Activated effector memory CD4-positive, alpha-beta T cell treated with anti-CD3 and anti-CD28 coated beads, Interleukin-2, amount 50 U/mL, for 16 hours (primary cell): ENCODE measurements around the gene PITX1.

Experiments
- DNase-seq: peaks from one replicate; pipeline ENCODE4 v3.0.0-alpha.2; 2020

Gene PITX1

DNA sequence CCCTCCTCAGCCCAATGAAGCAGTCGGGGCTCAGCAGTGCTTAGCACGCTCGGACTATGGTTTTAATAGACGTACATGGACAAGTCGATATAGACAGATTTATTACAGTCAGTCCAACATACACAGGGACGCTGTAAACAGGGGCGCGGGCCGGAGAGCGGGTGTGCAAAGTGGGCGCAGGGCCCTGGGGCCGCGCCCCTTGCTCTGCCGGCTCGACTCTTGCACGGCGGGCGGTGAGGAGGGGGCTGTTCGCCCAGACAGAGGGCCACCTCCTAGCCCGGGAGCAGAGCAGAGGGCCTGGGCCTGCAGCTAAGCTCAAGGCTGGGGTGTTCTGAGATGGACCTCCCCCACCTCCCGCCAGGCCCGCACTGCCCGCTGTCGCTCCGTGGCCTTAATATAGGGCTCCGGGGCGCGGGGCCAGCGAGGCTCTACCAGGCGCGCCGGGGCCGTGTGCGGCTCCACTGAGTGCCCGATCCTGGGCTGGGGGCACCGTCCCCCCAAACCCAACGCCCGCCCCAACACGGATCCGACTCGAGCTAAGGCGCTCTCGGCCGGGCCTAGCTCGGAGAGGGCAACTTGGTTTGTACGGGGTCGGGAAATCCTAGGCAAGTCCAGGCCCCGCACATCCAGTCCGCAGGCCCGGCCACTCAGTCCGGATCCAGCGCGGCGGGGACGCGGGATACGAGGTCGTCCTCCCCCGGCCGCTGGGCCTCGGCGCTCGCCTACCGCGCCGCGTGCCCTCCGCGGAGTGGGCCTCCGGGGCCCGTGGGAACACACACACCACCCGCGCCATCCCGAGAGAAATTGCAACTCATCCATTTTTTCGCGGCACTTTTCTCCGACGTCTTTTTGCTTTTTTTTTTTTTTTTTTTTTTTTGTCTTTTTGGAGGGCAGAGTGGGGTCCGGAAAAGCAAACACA is 6.1 kb downstream of the PITX1 start:
- DNase-seq: no peak

DNA sequence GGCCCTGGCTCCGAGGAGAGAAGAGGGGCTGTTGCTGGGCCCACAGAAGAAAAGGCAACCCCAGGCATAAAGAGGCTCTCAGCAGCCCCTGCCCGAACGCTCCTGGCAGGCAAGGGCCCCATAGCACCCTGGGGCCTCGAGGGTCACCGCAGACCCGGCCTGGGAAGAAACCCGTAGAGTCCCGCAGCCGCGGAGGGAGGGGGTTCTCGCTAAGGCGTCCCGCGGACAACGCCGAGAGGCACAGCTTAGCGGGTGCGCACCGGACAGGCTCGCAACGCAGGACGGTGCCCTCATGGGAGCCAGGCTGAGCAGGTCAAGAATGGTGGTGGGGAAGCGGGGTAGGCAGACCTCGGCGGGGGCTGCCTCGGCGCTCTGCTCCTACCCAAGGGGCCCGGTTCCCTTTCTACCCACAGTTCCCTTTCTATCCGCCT is 6.7 kb downstream of the PITX1 start:
- no peak for DNase-seq

DNA sequence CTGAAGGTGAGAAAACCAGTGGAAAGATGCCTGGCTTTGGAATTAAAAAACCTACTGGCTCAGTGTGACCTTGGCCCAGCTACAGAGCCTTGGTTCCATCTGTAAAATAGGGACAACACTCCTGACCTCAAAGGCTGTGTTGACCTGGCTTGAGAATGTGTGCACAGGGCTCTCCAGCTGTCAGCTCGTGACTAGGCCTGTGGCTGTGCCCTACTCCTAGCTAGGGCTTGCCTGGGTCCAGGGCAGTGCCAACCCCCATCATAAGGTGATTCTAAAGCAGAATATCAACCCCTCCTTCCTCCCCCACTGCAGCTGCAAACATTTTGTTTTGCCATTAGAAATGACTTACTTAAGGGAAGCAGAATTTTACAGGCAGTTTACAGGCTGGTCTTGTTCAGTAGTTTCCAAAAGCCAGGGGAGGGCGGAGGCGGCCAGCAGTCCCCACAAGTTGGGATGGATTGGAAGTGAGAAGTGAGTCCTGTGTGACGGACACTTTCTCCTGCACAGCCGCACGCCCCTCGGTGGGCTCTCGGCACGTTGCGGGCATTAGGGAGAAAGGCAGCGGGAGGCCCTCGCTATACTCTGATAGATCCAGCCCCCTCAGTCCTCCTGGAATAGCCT is 7.3 kb downstream of the PITX1 start:
- DNase-seq: no peak

DNA sequence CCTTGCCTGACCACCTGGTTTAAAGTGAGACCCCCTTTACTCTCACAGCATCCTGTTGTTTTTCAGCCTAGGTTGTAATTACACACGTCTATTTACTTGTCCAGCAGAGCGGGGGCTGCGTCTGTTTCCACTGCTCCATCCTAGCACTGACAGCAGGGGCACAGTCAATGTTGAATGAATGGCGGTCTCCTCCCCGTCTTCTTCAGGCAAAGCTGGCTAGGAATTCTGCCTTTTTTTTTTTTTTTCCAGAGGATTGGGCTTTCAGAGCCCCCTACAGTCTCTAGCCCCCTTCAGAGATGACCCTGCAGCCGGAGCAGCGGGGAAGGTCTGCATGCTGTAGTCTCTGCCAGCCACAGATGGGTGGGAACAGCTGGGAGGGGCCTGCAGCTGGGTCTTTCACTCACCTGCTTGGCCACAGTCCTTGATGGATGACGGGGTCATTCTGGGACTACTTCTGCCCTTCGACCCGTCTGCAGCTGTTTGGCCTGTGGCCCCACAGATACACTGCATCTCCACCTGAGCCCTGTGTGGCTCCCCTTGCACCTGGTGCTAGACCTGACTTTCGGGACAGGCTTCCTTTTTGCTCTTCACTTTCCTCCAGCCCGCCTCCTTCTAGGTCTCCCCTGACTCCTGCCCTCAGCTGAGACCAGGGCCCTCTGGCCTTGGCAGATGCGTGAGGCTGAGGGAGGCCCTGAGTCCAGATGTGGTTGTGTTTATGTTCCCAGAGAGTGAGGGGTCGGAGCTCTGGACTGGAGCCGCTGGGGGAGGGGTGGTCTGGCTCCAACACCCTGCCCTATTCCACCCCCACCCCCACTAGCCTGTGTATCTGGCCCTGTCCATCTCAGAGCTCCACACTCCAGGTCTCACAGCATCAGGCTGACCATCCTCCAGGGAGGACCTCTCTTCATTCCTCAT is 8.0 kb downstream of the PITX1 start:
- no peak for DNase-seq

DNA sequence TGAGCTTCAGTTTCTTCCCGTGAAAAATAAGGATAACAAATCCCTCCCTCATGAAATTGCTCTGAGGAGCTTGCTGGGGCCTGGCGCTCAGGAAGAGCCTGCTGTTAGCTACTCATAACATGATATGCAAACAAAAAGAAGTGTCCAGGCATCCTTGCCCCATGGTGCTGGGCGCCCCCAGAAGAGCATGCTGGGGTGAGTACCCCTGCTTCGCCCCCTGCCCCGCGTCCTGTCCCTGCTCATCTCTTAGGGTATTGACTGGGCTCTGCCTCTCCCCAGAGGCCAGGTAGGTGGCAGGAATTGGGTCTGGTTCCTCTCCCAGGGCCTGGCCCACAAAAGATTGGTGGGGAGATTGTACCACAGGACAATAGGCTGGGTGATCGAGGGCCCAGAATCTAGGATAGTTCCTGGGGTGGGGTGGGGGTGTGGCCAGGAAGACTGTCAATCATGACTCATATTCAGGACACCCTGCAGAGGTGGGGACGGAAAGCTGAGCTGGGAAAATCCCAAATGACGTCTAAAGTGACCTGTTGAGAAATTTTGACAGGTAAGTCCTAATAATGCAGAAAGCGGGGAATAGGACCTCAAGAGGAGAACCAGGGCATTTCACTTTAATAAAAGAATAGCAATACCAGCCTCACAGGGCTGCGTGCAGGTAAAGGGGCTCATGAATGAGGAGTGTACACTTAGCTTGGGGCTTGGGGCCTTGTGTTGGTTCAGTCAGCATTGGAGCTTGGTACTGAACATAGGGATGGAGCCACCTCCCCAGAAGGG is 8.9 kb downstream of the PITX1 start:
- no peak for DNase-seq

DNA sequence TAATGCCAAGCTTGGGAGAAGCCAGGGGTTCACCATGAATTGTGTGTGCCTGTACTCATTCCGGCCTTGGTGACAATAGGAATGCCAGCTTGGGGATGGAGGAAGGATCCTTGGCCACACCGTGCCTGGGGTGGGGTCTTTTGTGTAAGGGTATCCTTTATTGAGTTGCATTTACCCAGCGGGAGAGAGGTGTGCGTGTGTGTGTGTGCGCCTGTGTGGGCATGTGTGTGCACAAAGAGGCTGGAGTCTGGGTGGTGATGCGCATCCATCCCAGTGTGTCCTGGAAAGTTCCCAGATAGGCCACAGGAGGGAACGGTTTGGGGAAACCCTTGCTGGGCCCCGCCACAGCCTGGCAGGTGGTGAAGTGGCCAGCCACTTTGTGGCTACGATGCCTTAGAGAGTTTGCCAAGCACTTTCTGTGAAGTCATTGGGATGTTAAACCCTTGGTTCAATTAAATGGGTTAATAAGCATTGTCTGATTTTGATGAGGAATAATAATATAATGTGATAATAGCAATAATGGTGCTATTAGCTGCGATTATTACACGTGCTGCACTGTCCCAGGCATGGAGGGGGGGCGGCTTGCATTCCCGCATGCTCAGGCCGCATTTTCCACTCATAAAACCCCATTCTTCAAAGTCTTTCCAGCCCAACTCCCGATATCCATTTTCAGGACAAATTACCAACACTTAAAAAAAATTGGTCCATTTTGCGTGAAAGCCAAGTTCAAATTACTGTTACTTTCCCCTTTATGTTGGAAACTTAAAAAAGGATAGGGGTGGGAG is 13.7 kb downstream of the PITX1 start:
- DNase-seq: peak; percentile 53

DNA sequence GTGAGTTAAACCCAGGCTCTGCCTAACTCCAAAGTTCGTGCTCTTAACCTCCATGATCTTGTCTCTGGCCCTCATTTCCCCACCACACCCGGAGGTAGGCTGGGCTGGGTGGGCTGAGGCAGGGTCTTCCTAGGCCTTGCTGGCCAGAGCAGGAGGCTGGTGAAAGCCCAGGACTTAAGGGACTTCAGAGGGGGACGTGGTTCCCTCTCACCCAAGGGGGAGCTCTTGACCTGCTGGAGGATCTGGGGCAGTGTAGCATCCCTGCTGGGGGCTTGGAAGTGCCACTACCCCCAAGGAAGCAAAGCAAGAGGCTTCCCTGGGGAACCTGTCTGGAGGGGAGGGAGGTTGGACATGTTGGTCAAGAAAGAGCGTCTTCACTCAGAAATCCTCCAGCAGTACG is 14.7 kb downstream of the PITX1 start:
- peak; percentile 54 for DNase-seq

DNA sequence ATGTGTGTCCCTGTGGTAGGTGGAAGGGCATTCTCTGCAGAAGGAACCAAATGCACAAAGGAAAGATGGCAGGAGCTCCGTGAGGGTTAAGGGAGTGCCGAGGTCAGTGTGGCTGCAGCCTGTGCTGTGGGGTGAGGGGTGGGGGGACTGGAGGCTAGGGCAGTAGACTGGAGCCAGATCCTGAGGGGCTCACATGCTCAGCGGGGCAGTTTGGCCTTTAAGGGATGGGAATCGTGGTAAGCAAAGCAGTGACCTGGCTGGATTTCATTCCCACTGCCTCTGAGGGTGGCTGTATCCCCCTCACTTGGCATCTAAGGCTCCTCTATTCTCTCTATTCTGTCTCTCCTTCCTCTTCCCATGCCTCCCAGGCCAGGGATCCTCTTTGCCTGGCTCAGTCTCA is 15.6 kb downstream of the PITX1 start:
- DNase-seq: peak; percentile 8

DNA sequence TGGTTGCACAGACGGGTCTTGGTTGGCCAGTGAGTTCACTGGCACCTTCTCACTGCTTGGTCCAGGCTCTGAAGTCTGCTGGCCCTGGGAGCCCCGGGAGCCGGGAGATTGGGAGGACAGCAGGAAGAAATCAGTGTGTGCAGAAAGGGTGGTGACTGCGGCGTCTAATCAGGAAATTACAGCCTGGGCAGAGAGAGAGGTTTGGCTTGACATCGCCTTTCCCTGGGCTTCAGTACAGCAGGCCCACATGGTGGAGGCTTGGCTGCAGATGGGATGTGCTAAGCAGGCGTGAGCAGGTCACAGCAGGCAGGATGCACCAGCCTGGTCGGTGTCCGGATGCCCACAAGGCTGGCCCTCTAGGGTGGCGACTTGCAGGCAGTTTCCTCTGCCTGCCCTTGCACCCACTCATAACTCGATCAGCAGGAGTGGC is 17.2 kb downstream of the PITX1 start:
- peak; percentile 36 for DNase-seq

DNA sequence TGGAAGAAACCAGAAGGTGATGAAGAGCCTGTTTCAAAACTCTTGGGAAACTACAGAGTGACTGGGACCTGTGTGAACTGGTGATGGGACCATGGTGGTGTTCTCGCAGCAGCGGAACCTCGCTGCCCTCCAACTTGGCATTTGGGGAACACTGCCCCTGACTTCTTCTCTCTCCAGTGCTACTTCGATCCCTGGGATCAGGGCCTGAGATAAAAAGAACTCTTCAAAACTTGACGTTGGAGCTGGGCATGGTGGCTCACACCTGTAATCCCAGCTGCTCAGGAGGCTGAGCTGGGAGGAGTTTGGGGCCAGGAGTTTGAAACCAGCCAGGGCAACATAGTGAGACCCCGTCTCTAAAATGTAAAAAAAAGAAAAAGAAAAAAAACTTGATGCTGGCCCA is 18.1 kb downstream of the PITX1 start:
- DNase-seq: peak; percentile 22

DNA sequence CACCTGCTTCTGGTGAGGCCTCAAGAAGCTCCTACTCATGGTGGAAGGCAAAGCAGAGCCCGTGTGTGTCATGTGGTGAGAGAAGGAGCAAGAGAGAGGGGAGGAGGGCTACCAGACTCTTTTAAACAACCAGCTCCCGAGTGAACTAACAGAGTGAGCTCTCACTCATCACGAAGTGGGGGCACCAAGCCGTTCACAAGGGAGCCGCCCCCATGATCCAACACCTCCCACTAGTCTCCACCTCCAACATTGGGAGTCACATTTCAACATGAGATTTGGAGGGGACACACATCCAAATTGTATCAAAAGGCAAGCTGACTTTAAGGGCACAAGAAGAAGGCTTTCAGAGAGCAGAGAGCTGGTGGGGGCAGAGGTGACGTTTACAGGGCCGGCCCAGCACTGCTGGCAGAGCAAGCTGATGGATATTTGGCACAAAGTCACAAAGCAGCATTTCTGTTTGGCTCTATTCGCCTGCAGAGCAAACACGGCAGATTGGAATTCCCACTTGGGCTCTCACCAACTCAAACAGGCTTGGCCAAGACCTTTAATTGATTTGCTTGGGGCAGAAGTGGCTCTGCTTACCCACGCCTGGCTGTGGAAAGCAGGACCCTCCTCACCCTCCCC is 20.0 kb downstream of the PITX1 start:
- DNase-seq: no peak

DNA sequence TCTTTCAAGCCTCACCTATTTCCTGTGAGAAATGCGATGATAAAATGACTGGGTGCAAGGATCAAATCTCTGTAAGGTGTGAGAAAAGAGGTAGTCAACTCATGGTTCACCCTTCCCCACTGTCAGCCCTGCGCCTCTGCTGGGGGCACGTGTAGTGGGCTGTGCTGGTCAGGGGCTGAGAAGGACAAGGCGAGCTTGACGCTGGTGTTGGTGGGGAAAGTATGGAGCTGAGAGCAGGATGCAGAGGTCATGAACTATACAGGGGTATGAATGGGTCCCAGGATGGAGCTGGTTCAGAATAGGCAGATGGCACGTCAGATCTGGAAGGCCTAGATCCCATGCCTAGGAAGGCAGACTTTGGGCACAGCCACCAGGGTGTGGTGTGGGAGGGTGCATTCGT is 20.6 kb downstream of the PITX1 start:
- DNase-seq: no peak

DNA sequence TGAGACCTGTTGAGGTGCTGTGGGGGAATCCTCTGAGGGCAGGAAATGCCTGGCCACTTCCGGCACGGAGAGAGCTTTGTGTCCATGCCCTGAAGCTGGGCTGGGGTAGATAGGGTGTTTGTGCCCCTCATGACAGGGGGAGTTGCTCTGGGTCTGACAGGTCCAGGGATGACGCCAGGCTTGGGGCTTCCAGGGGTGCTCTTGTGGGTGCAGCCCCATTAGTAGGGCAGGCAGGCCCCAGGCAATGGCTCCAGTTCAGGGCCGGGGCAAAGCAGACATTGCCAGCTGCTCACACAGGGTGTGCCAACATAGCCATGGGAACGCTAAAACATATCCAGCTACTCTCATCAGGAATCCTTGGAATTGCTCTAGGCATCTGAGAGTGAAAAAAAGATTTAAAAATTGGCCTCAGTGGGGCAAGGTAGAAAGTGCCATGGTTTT is 21.1 kb downstream of the PITX1 start:
- DNase-seq: no peak

DNA sequence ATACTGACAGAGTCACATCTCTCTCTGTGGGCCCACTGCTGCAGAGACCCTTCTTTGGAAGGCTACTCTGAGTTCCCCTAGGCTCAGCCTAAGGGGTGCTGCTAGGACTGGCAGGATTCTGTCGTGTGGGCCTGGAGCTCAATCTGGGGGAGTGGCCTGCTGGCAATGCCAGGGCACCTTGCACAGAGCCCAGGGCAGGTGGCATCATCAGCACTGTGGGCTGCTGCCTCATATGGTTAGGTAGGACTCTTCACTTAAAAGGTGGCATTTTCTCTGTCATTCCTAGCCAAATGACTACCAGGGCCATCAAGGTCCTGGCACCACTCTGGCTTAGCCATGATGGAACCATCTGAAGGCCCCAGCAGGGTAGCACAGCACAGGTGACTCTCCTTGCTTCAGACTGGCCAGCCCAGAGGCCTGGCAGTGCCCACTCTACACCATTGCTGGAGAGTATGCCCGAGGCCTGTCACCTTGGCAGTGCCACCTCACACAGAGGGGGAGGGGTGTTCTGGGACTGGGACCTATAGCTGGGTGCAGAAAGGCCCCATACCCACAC is 21.9 kb downstream of the PITX1 start:
- no peak for DNase-seq

DNA sequence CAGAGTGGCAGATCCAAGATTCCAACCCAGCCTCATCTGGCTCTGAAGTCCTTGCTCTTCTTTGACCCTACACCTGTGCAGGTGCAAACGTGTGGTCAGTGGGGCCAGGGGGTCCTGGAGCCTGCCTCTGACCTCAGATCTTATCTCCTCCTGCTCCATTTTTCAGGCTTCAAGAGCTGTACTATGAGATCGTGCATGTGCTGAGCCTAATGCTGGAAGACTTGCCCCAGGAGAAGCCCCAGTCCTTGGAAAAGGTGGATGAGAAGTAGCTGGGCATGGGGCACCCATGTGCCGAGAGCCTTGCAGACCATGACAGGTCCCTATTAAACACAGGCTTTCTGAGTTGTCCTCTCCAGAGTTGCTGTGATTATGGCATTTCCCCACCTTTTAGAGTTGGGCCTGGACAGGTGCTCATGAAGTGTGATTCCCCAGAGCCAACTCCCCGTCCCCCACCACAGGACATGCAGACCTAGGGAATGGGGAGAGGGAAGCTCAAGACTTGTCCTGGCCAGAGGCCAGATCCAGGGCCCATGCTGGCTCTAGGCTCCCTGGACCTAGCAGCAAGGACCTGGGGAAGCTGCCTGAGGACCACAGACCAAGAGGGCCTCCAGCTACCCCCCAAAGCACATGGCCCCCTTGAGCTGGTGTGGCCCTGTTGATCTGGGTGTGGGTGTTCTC is 22.5 kb downstream of the PITX1 start:
- DNase-seq: no peak

DNA sequence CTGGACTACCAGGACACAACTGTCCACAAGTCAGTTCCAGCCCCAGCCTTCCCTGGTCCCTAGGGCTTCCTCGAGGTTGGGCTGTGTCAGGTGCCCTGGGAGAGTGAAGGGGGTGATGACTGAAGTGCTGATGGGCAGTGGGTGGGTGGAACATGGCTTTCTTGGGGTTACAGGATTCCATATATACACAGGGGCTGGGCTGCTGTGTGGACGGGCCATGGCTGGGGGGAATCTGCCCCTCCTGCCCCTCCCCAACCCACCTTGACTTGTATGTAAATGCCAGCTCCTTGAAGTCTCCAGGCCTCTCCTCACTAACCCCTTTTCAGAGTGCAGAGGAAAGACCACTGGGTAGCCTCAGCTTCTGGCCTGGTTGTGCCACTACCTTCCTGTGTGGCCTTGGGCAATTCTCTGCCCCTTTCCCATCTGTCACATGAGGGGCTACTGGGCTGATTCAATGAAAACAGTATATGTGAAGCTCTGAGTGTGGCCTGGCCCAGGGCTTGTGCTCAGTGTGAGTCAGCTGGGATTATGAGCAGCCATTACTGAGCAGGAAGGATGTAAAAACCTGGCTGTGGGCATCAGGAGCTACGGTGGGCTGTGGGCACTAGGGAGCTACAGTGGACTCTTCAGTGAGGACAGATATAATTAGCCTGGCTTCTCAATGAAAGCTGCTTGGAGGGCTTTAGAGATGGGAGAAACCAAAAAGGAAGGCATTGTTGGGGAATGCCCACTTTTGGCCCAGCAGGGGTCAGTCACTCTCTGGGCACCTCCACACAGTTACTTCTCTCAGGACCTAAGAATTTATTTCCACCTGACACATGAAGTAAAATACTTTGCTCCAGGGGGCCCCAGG is 23.3 kb downstream of the PITX1 start:
- DNase-seq: no peak

DNA sequence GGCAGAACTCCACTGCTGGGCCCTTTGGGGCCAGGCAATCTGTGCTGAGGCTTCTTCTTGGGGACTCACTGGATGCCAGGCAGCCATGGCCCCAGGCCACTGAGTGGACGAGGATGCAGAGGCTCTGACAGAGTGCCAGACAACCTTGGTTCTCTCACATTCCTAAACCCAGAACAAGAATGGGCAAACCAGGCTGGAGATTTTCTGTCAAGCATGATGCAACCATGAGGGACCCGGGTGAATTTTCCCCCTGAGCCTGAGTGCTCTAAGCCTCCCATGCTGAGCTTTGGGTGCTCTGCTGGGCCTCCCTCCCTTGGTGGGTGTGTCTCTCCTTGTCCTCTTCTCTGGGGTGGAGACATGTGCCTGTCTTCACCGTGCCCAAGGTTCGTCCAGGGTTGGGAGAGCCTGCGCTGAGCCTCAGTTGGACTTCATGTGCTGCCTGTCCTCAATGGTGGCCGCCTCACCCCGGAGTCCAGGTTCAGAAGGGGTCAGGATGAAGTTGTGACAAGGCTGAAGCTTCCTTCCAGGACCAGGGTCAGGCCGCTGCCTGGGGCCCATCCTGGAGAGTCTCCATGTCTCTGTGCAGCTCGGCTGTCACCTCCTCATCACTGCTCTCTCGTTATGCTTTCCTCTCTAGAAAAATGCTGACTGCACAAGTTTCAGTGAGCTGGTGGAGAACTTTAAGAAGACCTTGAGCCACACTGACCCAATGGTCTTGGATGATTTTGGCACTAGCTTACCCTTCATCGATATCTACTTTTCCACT is 24.1 kb downstream of the PITX1 start:
- no peak for DNase-seq

DNA sequence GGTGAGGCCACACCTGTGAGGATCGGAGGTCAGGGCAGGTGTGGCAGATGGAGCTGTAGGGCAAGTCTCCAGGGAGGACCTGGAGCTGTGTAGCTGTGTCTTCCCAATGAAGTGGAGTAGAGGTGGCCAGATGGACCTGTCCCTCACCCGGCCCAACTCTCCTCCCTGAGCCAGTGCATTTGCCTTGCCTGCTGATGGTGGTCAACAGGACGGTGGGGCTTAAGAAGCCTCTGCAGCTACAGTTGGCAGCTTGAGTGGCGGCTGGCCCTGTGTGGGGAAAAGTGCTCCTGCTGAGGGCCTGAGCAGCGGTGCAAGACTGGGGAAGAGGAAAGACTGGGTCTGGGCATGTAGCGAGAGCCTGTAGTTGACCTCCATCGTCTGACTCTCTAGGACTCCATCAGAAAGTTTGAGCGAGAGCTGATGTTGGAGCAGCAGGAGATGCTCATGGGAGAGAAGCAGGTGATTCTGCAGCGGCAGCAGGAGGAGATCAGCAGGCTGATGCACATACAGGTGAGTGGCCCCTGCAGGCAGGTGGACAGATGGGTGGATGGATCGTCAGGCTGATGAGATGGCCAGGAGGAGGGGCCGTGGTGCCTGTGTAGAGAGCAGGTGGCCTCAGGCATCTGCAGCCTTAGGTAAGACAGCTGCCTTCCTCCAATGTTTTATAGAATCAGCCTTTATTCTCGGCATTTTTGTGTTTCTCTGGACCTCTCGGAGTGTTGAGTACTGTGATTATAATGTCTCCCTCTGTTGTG is 24.9 kb downstream of the PITX1 start:
- DNase-seq: no peak
